Renal pelvis (tissue), 12 donors: ENCODE data around the gene IPMK. TPM values are rescaled to one million over a fixed set of nuclear protein-coding genes. Genes with fewer than 3 reads are reported as not detected.

Source experiments
- DNase-seq: peaks from one replicate; pipeline ENCODE4 v3.0.0-alpha.2; 2013
- long read RNA-seq, 16 experiments: transcript quantifications; one replicate each; lab custom pipeline, GENCODE V29; 2026
- polyA plus RNA-seq, 3 donors: library from polyadenylated mRNA; unstranded; fragments of 120-200 nt; gene quantifications; one replicate each; pipeline ENCODE4 v1.2.1, GENCODE V29; 2013; ENCODE audit not compliant: insufficient read length in 3 of 3

IPMK gene
- polyA plus RNA-seq, result 1 to 10 TPM; 5.6 to 6.9 (median 6.6) TPM
- long read RNA-seq, donor 1, result 0 reads
- long read RNA-seq, donor 2, full-length matches to known transcripts, result 3 of 3 reads
- long read RNA-seq, donor 2, partial matches to known transcripts, result 0 of 3 reads
- long read RNA-seq, donor 2, other reads (novel, unspliced or antisense), result 0 of 3 reads
- long read RNA-seq, donor 3, full-length matches to known transcripts, result 1 of 123 reads
- long read RNA-seq, donor 3, partial matches to known transcripts, result 122 of 123 reads
- long read RNA-seq, donor 3, other reads (novel, unspliced or antisense), result 0 of 123 reads
- long read RNA-seq, donor 4, result 0 reads
- long read RNA-seq, donor 5, full-length matches to known transcripts, result 1 of 1 reads
- long read RNA-seq, donor 5, partial matches to known transcripts, result 0 of 1 reads
- long read RNA-seq, donor 5, other reads (novel, unspliced or antisense), result 0 of 1 reads
- long read RNA-seq, donor 6, result 0 reads
- long read RNA-seq, donor 7, full-length matches to known transcripts, result 5 of 233 reads
- long read RNA-seq, donor 7, partial matches to known transcripts, result 228 of 233 reads
- long read RNA-seq, donor 7, other reads (novel, unspliced or antisense), result 0 of 233 reads
- long read RNA-seq, donor 8, result 0 reads
- long read RNA-seq, donor 9, full-length matches to known transcripts, result 2 of 2 reads
- long read RNA-seq, donor 9, partial matches to known transcripts, result 0 of 2 reads
- long read RNA-seq, donor 9, other reads (novel, unspliced or antisense), result 0 of 2 reads
- long read RNA-seq, donor 10, full-length matches to known transcripts, result 3 of 3 reads
- long read RNA-seq, donor 10, partial matches to known transcripts, result 0 of 3 reads
- long read RNA-seq, donor 10, other reads (novel, unspliced or antisense), result 0 of 3 reads
- long read RNA-seq, donor 11, full-length matches to known transcripts, result 3 of 3 reads
- long read RNA-seq, donor 11, partial matches to known transcripts, result 0 of 3 reads
- long read RNA-seq, donor 11, other reads (novel, unspliced or antisense), result 0 of 3 reads
- long read RNA-seq, donor 12, full-length matches to known transcripts, result 1 of 1 reads
- long read RNA-seq, donor 12, partial matches to known transcripts, result 0 of 1 reads
- long read RNA-seq, donor 12, other reads (novel, unspliced or antisense), result 0 of 1 reads
- long read RNA-seq, donor 13, full-length matches to known transcripts, result 4 of 4 reads
- long read RNA-seq, donor 13, partial matches to known transcripts, result 0 of 4 reads
- long read RNA-seq, donor 13, other reads (novel, unspliced or antisense), result 0 of 4 reads
- long read RNA-seq, donor 14, result 0 reads
- long read RNA-seq, donor 15, full-length matches to known transcripts, result 4 of 278 reads
- long read RNA-seq, donor 15, partial matches to known transcripts, result 274 of 278 reads
- long read RNA-seq, donor 15, other reads (novel, unspliced or antisense), result 0 of 278 reads
- long read RNA-seq, donor 16, full-length matches to known transcripts, result 2 of 2 reads
- long read RNA-seq, donor 16, partial matches to known transcripts, result 0 of 2 reads
- long read RNA-seq, donor 16, other reads (novel, unspliced or antisense), result 0 of 2 reads

- peak; percentile 87 for DNase-seq
Measured at GRCh38 chr10:58267713-58268453, at the start of gene IPMK. Gene IPMK (minus strand): TSS chr10:58267894. CDS start chr10:58267611, 283 bp downstream.

- DNase-seq, result no peak
Measured at GRCh38 chr10:58316874-58317273, 49.2 kb upstream of the IPMK start.

- DNase-seq, result no peak
Measured at GRCh38 chr10:58311026-58311425, 43.3 kb upstream of the IPMK start.

GRCh38 chr10:58307676-58308075 lies 40.0 kb upstream of the IPMK start:
- DNase-seq, result no peak

GRCh38 chr10:58305821-58306220 lies 38.1 kb upstream of the IPMK start:
- DNase-seq, result no peak

- no peak for DNase-seq
Measured at GRCh38 chr10:58304099-58304633, 36.5 kb upstream of the IPMK start.

GRCh38 chr10:58302254-58302653 lies 34.6 kb upstream of the IPMK start:
- no peak for DNase-seq

- no peak for DNase-seq
Measured at GRCh38 chr10:58300676-58301075, 33.0 kb upstream of the IPMK start.

GRCh38 chr10:58299580-58299979 lies 31.9 kb upstream of the IPMK start:
- DNase-seq, result peak; percentile 48

GRCh38 chr10:58293989-58294388 lies 26.3 kb upstream of the IPMK start:
- DNase-seq, result no peak

GRCh38 chr10:58291538-58292174 lies 24.0 kb upstream of the IPMK start:
- DNase-seq, result no peak

GRCh38 chr10:58282615-58283014 lies 14.9 kb upstream of the IPMK start:
- DNase-seq, result no peak

GRCh38 chr10:58281092-58281752 lies 13.5 kb upstream of the IPMK start:
- no peak for DNase-seq

GRCh38 chr10:58280477-58280876 lies 12.8 kb upstream of the IPMK start:
- DNase-seq, result no peak

- no peak for DNase-seq
Measured at GRCh38 chr10:58278962-58279307, 11.2 kb upstream of the IPMK start.

GRCh38 chr10:58278274-58278961 lies 10.7 kb upstream of the IPMK start:
- no peak for DNase-seq

- no peak for DNase-seq
Measured at GRCh38 chr10:58275908-58276307, 8.2 kb upstream of the IPMK start.

GRCh38 chr10:58275261-58275660 lies 7.6 kb upstream of the IPMK start:
- DNase-seq, result no peak
